22Rv1 (cell line): Measurements from ENCODE around the gene NOB1.

Experiments used
- H3K27ac ChIP-seq: fragments of 450-650 bp; 2 replicates; pipeline ENCODE4 v1.5.1; 2017
- CTCF ChIP-seq: fragments of 450-650 bp; IDR thresholded peaks from 2 replicates; pipeline ENCODE4 v1.5.1; 2017; ENCODE audit warnings: mild to moderate bottlenecking
- ZFX ChIP-seq: fragments of 450-650 bp; IDR thresholded peaks from 2 replicates; pipeline ENCODE4 v1.6.1; 2017; ENCODE audit warnings: antibody characterized with exemption, borderline replicate concordance

NOB1 gene

GRCh38 chr16:69754143-69754468 lies 620 bp downstream of the NOB1 start:
- TF ChIP-seq CTCF (no peak), ZFX (no peak)
- peak overlapping the region; percentile 68 for H3K27ac ChIP-seq

GRCh38 chr16:69748694-69749345 lies 5.9 kb downstream of the NOB1 start:
- H3K27ac ChIP-seq, result no peak overlapping the region
- no peak for TF ChIP-seq CTCF
- no peak for TF ChIP-seq ZFX

GRCh38 chr16:69747115-69747514 lies 7.6 kb downstream of the NOB1 start:
- TF ChIP-seq ZFX, result no peak
- no peak overlapping the region for H3K27ac ChIP-seq

- H3K27ac ChIP-seq, result no peak overlapping the region
- no peak for TF ChIP-seq CTCF
- no peak for TF ChIP-seq ZFX
Observed at GRCh38 chr16:69745959-69746358, 8.8 kb downstream of the NOB1 start.

GRCh38 chr16:69745232-69745612 lies 9.5 kb downstream of the NOB1 start:
- TF ChIP-seq CTCF, result no peak
- TF ChIP-seq ZFX, result no peak
- no peak overlapping the region for H3K27ac ChIP-seq

- TF ChIP-seq CTCF (no peak), ZFX (no peak)
- H3K27ac ChIP-seq, result no peak overlapping the region
Observed at GRCh38 chr16:69744363-69745231, 10.1 kb downstream of the NOB1 start.

GRCh38 chr16:69741951-69742904 lies 12.5 kb downstream of the NOB1 start:
- no peak overlapping the region for H3K27ac ChIP-seq
- TF ChIP-seq ZFX (no peak), CTCF (no peak)
